AG09309 (cell line): ENCODE data around the gene SLC43A2.

Source experiments
- DNase-seq: peaks from one replicate; pipeline ENCODE4 v3.0.0-alpha.2; 2010; ENCODE audit warnings: low read depth
- H3K4me3 ChIP-seq: 2 replicates; pipeline ENCODE4 v1.5.1; 2011; ENCODE audit warnings: mild to moderate bottlenecking, low read depth, low read length, moderate library complexity; ENCODE audit not compliant: control insufficient read depth
- TF ChIP-seq, protein P1 (sequence below): IDR thresholded peaks from 2 replicates; pipeline ENCODE4 v1.5.1; 2011; ENCODE audit warnings: mild to moderate bottlenecking, low read depth, low read length, inconsistent platforms; ENCODE audit not compliant: insufficient read depth, control insufficient read depth; ENCODE audit errors: missing control alignments

Gene SLC43A2

DNA sequence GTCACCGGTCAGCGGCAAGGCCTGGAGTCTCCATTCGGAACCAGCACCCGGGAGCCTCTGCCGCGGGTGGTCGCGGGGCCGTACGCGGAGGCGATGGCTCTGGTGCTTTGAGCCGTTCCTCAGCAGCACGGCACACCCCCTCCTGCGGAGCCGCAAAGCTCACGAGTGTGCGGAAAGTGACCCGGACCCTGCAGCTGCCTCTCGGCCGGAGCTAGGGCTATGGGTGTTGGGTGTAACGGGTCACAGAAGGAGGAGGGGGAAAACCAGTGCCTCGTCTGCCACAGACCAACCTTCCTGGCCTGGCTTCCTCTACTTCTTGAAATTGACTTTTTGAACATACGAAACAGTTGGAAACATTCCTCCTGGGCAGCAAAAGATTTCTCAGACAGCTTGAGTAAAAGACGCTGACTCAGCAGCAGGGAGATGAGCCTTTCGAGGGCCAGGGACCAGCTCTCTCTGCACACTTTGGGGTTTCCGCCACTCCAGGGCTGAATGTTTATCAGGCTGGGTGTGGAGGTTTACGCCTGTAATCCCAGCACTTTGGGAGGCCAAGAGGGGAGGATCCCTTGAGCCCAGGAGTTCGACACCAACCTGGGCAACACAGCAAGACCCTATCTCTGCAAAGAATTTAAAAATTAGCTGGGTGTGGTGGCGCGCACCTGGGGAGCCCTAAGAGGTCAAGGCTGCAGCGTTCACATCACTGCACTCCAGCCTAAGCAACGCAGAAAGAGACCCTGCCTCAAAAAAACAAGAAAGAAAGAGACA lies 39.6 kb downstream of the SLC43A2 start:
- no peak overlapping the region for H3K4me3 ChIP-seq
- TF ChIP-seq, protein P1, sequence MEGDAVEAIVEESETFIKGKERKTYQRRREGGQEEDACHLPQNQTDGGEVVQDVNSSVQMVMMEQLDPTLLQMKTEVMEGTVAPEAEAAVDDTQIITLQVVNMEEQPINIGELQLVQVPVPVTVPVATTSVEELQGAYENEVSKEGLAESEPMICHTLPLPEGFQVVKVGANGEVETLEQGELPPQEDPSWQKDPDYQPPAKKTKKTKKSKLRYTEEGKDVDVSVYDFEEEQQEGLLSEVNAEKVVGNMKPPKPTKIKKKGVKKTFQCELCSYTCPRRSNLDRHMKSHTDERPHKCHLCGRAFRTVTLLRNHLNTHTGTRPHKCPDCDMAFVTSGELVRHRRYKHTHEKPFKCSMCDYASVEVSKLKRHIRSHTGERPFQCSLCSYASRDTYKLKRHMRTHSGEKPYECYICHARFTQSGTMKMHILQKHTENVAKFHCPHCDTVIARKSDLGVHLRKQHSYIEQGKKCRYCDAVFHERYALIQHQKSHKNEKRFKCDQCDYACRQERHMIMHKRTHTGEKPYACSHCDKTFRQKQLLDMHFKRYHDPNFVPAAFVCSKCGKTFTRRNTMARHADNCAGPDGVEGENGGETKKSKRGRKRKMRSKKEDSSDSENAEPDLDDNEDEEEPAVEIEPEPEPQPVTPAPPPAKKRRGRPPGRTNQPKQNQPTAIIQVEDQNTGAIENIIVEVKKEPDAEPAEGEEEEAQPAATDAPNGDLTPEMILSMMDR, result no peak
- DNase-seq, result no peak

DNA sequence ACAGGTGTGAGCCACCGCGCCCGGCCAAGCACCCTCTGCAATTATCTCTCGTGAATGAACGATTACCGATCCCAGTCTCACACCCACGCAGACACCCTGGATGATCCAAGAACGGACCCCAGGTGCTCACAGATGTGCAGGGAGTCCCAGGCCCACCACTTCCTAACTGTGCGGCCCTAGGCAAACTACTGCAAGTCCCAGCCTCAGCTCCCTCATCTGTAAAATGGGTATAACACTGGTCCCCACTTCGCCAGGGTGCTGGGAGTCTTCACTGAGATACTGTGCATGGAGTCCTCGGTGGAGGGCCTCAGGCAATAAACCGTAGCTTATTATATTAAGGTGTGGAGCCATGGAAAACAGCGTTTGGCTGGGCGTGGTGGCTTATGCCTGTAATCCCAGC lies 44.5 kb downstream of the SLC43A2 start:
- no peak overlapping the region for H3K4me3 ChIP-seq
- TF ChIP-seq, protein P1, result no peak

DNA sequence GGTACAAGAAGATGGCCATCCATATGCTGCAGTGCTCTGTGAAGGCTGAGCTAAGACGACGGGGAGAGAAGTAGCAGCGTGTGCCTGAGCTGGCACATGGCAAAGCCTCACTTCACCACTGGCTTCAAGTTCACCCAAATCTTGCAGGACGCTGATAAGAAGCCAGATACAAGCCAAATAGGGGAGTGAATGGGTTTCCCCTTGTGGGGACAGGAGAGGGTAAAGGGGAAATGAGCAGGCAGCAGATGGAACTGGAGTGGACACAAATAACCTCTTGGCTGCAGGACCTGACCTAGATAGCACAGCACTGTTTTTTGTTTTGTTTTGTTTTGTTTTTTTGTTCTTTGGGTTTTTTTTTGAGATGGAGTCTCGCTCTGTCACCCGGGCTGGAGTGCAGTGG lies 45.1 kb downstream of the SLC43A2 start:
- no peak overlapping the region for H3K4me3 ChIP-seq
- TF ChIP-seq, protein P1, result no peak
- no peak for DNase-seq

More for the DNA sequence above, 44.5 kb downstream of the SLC43A2 start:
- no peak for DNase-seq

DNA sequence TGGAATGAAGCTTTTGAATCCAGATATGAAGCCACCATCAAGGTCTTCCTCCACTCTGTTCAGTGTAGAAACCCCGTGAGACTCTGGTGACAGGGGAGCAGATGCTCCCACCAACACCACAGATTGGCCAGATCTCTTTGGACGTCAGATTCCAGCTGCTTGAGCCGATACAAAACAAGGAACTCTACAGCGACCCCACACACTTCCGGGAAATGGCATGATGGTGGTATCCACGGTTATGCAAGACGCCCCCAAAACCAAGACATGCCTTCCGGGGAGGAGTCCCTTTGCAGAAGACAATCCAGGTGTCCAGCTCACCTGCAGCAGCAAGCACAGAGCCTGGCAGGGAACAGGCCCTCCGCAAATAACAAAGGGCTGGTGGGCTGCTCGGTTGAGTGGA lies 46.3 kb downstream of the SLC43A2 start:
- H3K4me3 ChIP-seq, result no peak overlapping the region
- DNase-seq, result no peak
- TF ChIP-seq, protein P1, result no peak

DNA sequence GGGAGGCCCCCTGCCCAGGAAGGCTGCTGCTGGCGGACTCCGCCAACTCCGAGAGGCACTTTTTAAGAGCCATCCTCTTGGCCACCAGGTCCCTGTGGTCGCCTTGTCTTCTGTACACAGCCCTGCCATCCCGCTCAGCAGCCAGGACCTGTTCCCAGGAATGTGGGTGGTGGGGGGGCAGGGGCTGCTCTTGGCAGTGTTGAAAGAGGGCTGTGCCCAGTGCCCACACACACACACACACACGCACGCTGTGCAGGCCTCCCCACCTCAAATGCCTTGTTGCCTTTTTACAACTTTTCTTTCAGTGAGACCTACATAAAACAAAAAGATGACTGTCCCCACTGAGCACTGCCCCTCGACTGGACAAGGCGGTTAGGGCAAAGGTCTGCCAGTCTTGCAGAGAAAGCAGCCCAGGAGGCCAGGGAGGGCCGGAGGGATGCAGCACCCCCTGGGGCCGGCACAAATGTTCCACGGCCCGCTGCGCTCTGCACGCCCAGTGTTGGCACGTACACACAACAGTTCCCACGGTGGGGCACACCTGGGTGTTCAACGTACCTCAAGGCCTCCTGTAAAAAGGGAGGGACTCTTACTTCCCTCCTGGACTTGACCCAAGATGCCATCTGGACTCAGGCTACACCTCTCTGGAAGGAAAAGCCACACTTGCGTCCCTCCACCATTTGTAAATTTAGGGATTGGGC lies 47.5 kb downstream of the SLC43A2 start:
- no peak overlapping the region for H3K4me3 ChIP-seq
- no peak for DNase-seq
- TF ChIP-seq, protein P1, result no peak

DNA sequence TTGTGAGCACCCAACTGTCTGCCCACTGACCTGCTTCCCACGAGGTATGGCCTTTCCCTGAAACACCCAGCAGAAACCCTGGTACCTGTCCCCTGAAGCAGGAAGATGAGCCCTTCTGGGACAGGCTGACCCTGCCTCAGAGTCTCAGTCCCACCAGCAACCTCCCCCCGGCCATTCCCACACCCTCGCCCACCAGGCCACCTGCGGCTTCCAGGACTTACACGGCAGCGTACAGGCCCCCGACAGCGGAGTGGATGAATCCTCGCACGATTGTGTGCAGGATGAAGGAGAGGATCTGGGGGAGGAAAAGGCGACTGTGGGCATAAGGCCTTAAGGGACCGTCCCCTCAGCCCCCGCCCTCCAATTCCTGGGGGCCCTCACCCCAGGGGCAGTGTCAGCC lies 50.6 kb downstream of the SLC43A2 start:
- no peak for DNase-seq
- TF ChIP-seq, protein P1, result no peak
- no peak overlapping the region for H3K4me3 ChIP-seq
